ENCODE data around the gene RHBDL2.
"Not testable (repeated sequence)": the region's sequence is repeated elsewhere in the genome, so short reads cannot be mapped to it uniquely, and the experiment has no call there.

RHBDL2 gene

GRCh38 chr1:38860454-38860795 lies 81.2 kb downstream of the RHBDL2 start:
- DNase-seq (ENCODE audit: low read depth), result no peak
- no peak for TF ChIP-seq CTCF (IDR thresholded peaks at IDR 0.05; ENCODE audit: low read length, missing control alignments)
- peak overlapping the region; percentile 86 for H3K4me3 ChIP-seq (replicated peaks; ENCODE audit: low read depth, low read length)

GRCh38 chr1:38859561-38860453 lies 81.8 kb downstream of the RHBDL2 start, which contains the start of gene RRAGC:
RRAGC (minus strand) TSS chr1:38859772; CDS start chr1:38859646, 126 bp downstream.
- TF ChIP-seq CTCF (IDR thresholded peaks at IDR 0.05; ENCODE audit: low read length, missing control alignments), result no peak

GRCh38 chr1:38858833-38859560 lies 82.6 kb downstream of the RHBDL2 start:
- TF ChIP-seq CTCF (IDR thresholded peaks at IDR 0.05; ENCODE audit: low read length, missing control alignments), result no peak
- peak; percentile 60 for DNase-seq (ENCODE audit: low read depth)

More at GRCh38 chr1:38859561-38860453, 81.8 kb downstream of the RHBDL2 start, which contains the start of gene RRAGC:
- DNase-seq (ENCODE audit: low read depth), result peak; percentile 98
- peak within 1 kb of the TSS; percentile 86 for H3K4me3 ChIP-seq (replicated peaks; ENCODE audit: low read depth, low read length)

GRCh38 chr1:38852780-38853179 lies 88.8 kb downstream of the RHBDL2 start:
- H3K4me3 ChIP-seq (replicated peaks; ENCODE audit: low read depth, low read length), result no peak overlapping the region
- DNase-seq (ENCODE audit: low read depth), result no peak
- no peak for TF ChIP-seq CTCF (IDR thresholded peaks at IDR 0.05; ENCODE audit: low read length, missing control alignments)

More at GRCh38 chr1:38858833-38859560, 82.6 kb downstream of the RHBDL2 start:
- peak overlapping the region; percentile 86 for H3K4me3 ChIP-seq (replicated peaks; ENCODE audit: low read depth, low read length)

GRCh38 chr1:38848071-38848470 lies 93.6 kb downstream of the RHBDL2 start:
- no peak overlapping the region for H3K4me3 ChIP-seq (replicated peaks; ENCODE audit: low read depth, low read length)
- TF ChIP-seq CTCF (IDR thresholded peaks at IDR 0.05; ENCODE audit: low read length, missing control alignments), result no peak
- no peak for DNase-seq (ENCODE audit: low read depth)

GRCh38 chr1:38846210-38846609 lies 95.4 kb downstream of the RHBDL2 start:
- DNase-seq (ENCODE audit: low read depth), result no peak
- TF ChIP-seq CTCF (IDR thresholded peaks at IDR 0.05; ENCODE audit: low read length, missing control alignments), result no peak
- H3K4me3 ChIP-seq (replicated peaks; ENCODE audit: low read depth, low read length), result no peak overlapping the region

- DNase-seq (ENCODE audit: low read depth); H3K4me3 ChIP-seq (replicated peaks; ENCODE audit: low read depth, low read length): not testable (repeated sequence)
Observed at GRCh38 chr1:38845088-38845487, 96.5 kb downstream of the RHBDL2 start.

Data from fibroblast of pulmonary artery (primary cell).